GM19452 (cell line): ENCODE data around the gene PPP2R1B.
"Not testable (repeated sequence)": the region's sequence is repeated elsewhere in the genome, so short reads cannot be mapped to it uniquely, and the experiment has no call there.

Experiments
- ATAC-seq: cut with Tn5 transposase; IDR thresholded peaks from one replicate; pipeline ENCODE4 v1.9.1; 2021; ENCODE audit not compliant: unreplicated experiment

Gene PPP2R1B

GRCh38 chr11:111784311-111784710, 18.1 kb upstream of the PPP2R1B start:
- ATAC-seq: not testable (repeated sequence)

GRCh38 chr11:111782109-111782741, 16.0 kb upstream of the PPP2R1B start:
- no peak for ATAC-seq

GRCh38 chr11:111779118-111779517, 12.9 kb upstream of the PPP2R1B start:
- no peak for ATAC-seq

- ATAC-seq: no peak
These were observed 11.9 kb upstream of the PPP2R1B start for GRCh38 chr11:111778047-111778558.

- peak; percentile 66 for ATAC-seq
These were observed 11.2 kb upstream of the PPP2R1B start for GRCh38 chr11:111777094-111778046.

GRCh38 chr11:111776398-111777093, 10.4 kb upstream of the PPP2R1B start:
- peak; percentile 95 for ATAC-seq

- ATAC-seq: no peak
These were observed 8.9 kb upstream of the PPP2R1B start for GRCh38 chr11:111774955-111775710.

GRCh38 chr11:111772535-111772934, 6.3 kb upstream of the PPP2R1B start:
- ATAC-seq: no peak

- not testable (repeated sequence) for ATAC-seq
These were observed 5.0 kb upstream of the PPP2R1B start for GRCh38 chr11:111771205-111771604.

GRCh38 chr11:111770581-111771134, 4.5 kb upstream of the PPP2R1B start:
- ATAC-seq: no peak

- no peak for ATAC-seq
These were observed 599 bp upstream of the PPP2R1B start for GRCh38 chr11:111766834-111767142.

GRCh38 chr11:111765320-111765983, 737 bp downstream of the PPP2R1B start:
- peak; percentile 43 for ATAC-seq

GRCh38 chr11:111764621-111765020, 1.6 kb downstream of the PPP2R1B start:
- no peak for ATAC-seq

- ATAC-seq: no peak
These were observed 3.1 kb downstream of the PPP2R1B start for GRCh38 chr11:111762981-111763643.

GRCh38 chr11:111762526-111762925, 3.7 kb downstream of the PPP2R1B start:
- ATAC-seq: no peak

- ATAC-seq: no peak
These were observed 5.2 kb downstream of the PPP2R1B start for GRCh38 chr11:111761036-111761435.

GRCh38 chr11:111759778-111760407, 6.3 kb downstream of the PPP2R1B start:
- ATAC-seq: no peak

GRCh38 chr11:111759376-111759775, 6.8 kb downstream of the PPP2R1B start:
- no peak for ATAC-seq

GRCh38 chr11:111756097-111756496, 10.1 kb downstream of the PPP2R1B start:
- no peak for ATAC-seq
